GM19025 (cell line): ENCODE measurements around the gene ANKRD55.
"Not testable (repeated sequence)": the region's sequence is repeated elsewhere in the genome, so short reads cannot be mapped to it uniquely, and the experiment has no call there.

ENCODE experiments used
- ATAC-seq: cut with Tn5 transposase; IDR thresholded peaks from one replicate; pipeline ENCODE4 v1.9.1; 2021; ENCODE audit warnings: mild to moderate bottlenecking, low read depth, moderate library complexity; ENCODE audit not compliant: unreplicated experiment

Gene ANKRD55

DNA sequence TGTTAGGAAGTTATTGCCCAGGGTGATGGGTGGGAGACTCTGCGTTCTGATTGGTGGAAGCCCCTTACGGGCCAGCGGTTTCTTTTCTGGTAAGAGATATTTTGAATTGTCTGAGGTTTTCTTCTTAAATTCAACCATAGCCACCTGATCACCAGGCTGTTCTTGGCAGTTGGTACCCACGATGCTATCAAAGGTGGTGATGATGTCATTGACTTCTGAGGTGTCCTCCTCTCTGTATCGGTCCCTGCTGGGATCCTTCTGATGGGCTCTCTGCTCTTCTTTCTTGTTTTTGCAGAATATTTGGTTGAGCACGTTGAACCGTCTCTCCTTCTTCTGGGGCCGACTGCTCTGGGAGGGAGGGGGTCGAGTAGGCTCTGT is 121.7 kb downstream of the ANKRD55 start:
- no peak for ATAC-seq

- no peak for ATAC-seq
Measured at GRCh38 chr5:56110646-56111403, 122.3 kb downstream of the ANKRD55 start.

DNA sequence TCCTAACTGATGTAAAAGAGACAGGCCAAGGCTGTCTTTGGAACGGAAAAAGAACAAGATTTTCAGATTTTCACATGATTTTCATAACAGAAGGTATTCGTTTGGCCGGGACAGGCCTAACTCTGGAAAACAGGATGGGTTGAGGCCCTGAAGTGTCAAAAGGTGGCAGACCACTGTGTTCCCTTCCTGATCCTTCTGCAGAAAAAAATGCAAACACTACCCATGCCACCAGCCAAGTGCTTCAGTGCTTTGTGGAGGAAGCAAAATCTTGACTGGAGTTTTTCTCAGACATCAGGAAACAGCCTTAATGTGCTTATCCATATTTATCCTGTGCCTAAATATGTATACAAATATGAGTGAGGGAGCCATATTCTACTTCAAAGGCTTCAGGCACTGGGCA is 124.9 kb downstream of the ANKRD55 start:
- no peak for ATAC-seq

DNA sequence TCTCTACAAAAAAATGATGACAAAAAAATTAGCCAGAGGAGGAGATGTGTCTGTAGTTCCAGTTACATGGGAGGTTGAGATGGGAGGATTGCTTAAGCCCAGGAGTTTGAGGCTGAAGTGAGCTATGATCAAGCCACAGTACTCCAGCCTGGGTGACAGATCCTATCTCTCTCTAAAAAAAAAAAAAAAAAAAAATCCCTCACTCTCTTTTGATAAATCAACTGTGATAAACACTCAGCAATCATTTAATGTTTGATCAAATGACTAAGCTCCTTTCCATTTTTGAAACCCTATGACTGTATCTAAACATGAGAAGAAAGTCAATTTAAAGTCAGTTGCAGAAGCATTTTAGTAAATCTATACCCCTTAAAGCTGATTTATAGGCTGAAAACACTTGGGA is 126.3 kb downstream of the ANKRD55 start:
- ATAC-seq, result no peak

GRCh38 chr5:56105511-56106291 is 127.4 kb downstream of the ANKRD55 start:
- no peak for ATAC-seq

GRCh38 chr5:56102889-56103288 is 130.2 kb downstream of the ANKRD55 start:
- no peak for ATAC-seq

DNA sequence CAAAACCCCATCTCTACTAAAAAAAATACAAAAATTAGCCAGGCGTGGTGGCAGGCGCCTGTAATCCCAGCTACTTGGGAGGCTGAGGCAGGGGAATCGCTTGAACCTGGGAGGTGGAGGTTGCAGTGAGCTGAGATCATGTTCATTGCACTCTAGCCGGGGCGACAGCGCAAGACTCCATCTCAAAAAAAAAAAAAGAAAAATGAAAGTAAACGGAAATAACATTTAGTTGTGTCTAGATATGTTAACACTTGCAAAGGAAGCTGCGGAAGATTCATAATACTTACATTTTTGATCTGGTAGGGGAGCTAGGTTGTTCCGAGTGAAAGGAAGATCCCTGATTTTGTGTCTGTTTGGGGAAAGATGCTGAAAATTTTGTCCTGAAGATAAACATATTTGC is 130.9 kb downstream of the ANKRD55 start:
- ATAC-seq, result not testable (repeated sequence)

- ATAC-seq, result no peak
Measured at GRCh38 chr5:56101180-56101579, 131.9 kb downstream of the ANKRD55 start.

DNA sequence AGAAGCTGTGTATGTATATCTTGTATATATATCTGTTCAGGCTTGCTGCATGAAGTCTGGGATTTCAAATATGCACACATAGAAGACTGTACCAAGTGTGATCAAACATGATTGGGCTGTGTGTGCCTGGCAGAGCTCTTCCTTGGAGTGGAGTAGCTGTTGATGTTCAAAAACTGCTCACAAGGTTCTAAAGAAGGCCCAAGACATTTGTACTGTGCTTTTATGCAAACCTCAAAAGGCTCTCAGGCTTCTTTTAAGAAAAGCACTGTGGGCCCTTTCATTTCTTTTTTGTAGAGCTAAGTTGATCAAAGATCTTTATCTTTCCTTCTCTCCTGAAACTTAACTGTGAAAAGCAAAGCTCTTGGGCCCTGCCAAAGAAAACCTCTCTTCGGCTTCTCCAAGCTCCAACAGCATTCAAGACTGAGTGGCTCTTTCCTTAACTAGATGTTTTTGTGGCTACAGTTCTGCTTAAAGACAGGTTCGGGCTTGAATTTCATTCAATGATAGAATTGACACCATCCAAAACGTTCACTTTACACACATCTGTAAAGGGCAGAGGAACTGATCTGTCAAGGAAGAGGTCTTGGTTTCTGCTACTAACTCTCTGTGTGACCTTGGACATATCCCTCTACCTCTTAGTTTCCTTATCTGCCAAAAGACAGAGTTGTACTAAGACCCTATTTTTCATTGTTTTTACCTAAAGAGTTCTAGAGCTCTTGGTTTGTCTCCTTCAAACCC is 132.5 kb downstream of the ANKRD55 start:
- ATAC-seq, result no peak

- no peak for ATAC-seq
Measured at GRCh38 chr5:56099346-56099745, 133.8 kb downstream of the ANKRD55 start.

GRCh38 chr5:56097055-56097454 is 136.1 kb downstream of the ANKRD55 start:
- ATAC-seq, result no peak

GRCh38 chr5:56095579-56096102 is 137.5 kb downstream of the ANKRD55 start:
- peak; percentile 83 for ATAC-seq

GRCh38 chr5:56094579-56095361 is 138.4 kb downstream of the ANKRD55 start:
- peak; percentile 36 for ATAC-seq

DNA sequence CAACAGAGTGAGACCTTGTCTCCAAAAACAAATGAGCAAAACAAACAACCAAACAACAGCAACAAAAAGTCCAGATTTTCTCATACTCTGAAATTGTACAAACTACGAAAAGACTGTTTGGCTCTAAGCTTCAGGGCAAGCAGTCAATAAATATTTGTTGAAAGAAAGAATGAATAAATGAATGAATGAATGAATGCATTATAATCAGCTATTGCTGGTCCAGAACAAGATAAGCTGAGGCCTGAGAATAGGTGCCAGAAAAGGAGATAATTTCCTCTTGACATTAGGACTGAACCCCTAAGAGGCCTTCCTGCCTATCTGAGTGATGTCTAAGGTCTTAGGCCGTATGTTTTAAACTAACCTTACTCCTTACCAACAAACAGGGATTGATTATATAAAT is 139.2 kb downstream of the ANKRD55 start:
- no peak for ATAC-seq

DNA sequence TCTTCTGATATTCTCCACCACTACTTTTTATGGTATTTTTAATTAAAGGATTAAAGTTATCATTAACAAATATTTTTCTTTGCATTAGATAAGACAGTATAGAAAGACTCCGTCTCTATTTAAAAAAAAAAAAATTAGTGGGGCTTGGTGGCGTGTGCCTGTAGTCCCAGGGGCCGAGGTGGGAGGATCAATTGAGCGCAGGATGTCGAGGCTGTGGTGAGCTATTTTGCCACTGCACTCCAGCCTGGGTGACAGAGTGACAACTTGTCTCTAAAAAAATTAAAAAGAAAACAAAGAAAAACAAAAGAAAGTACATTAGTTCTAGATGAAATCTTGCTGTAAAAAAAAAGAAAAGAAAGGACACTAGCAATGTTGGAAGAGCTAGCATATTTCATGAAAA is 141.0 kb downstream of the ANKRD55 start:
- ATAC-seq, result no peak

- no peak for ATAC-seq
Measured at GRCh38 chr5:56091664-56092063, 141.5 kb downstream of the ANKRD55 start.

DNA sequence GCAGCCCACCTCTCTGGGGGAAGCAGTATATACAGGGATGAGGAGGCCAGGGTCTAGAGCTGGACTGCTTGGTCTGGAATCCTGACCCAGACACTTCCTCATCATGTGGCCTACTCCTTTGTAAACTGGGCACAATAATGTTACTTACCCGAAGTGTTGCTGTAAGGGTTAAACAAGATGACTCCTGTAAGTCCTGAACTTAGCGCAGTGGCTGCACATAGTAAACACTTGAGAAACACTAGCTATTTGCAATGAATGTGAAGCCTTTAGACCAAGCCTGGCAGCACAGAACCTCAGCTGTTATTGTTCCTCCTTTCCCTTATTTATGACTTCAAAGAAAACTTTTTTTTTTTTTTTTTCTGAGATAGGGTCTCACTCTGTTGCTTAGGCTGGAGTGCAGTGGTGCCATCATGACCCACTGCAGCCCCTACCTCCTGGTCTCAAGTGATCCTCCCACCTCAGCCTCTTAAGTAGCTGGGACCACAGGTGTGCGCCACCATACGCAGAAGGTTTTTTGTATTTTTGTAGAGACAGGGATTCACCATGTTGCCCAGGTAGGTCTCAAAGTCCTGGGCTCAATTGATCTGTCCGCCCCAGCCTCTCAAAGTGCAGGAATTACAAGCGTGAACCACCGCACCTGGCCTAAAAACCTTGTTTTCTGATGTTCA is 142.2 kb downstream of the ANKRD55 start:
- ATAC-seq, result no peak

DNA sequence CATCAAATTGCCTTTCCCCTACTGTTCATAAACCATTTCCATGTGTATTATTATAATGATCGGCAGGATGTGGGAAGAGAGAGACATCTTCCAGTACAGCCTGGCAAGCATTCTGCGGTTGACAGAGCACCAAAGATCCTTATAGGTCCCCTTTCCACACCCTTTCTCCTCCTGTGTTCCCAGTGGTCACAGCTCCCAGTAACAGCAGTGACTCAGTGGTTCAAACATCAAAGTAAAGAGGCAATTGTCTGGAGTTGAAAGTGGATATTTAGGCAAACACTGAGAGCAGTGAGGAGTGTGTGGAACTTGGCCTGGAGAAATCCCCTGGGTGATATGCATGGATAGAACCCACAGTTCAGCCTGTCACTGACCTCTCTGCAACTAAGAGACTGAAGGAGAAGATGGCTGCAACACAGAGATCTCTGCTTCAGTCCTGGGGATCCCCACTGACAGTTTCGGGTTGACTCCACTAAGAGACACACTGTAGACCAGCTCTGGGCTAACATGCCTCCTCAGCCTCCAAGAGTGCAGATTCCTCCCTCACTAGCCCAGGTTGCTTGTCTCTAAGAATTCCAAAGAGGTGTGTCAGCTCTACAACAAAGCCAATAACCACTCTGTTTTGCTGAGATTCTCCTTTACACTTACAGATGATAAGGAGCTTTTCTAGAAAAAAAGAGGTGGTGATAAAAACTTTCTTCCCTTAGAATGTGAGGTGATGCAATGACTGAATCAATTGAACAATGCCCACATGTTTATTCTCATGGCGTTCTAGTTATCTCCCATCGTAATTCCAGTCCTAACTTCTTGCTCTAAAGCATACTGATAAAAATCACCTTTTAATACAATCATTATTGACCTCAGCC is 143.9 kb downstream of the ANKRD55 start:
- peak; percentile 97 for ATAC-seq

DNA sequence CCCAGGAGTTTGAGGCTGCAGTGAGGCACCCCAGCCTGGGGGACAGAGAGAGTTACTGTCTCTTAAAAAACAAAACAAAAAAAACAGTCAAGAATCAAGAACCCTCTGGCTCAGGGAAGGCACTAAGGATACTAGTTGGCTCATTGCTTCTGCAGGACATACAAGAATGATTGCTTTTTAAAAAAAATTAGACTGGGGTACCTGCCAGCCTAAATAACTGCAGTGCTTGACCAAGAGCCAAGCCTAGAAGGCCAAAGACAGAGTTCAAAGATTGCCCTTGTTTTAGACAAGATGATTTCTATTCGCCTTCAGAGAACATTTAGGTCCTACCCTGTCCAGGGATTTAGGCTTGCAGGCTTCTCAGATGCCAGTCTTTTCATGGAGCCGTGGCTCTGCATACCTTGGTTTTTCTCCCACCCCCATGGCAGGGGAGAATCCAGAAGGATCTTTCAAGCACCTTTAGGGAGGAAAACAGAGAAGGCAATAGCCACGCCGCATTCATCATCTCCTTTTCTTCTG is 144.6 kb downstream of the ANKRD55 start:
- ATAC-seq, result no peak
